NCI-H146 treated with DMSO at 0.1 percent for 48 hours (cell line): ENCODE measurements around the gene CTR9.

Experiments used
- DNase-seq: peaks from one replicate; lab custom pipeline; 2025; ENCODE audit not compliant: unreplicated experiment; lab: John Stamatoyannopoulos, UW

Gene CTR9

DNA sequence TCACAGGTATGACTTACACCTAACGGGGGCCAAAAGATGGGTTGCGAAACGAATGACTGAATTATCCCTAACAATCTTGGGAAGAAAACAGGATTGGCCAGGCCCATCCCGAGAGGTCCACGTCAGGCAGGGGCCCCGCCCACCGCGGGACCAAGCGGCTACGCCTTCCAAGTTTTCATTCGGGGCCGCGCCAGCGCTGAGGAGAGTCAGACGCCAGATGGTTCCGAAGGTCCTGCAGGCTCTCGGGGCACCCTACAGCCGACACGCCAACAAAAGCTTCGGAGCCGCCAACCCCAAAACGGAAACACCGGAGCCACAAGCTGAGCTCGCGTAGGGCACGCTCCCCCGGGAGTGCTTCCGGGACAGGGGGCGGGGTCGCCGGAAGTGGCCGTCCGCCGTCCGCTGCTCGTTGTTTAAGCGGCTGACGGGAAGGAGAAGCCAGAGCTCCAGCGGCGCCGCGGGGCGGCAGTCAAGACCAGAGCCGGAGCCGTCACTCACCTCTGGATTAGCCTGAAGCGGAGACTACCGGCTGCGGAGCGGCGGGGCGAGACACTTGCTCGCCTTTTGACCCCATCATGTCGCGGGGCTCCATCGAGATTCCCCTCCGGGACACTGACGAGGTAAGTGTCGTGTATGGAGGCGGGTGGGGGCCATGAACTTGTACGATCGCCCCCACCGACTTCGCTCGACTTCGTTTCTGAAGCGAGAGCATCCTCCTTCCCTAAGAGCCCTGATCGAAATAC is at the start of gene CTR9:
TSS of gene CTR9 (plus strand) at position 409 of the 743 bp plus-strand sequence. CDS start at position 576, 167 bp downstream.
- DNase-seq: peak; percentile 95

- DNase-seq: no peak
Measured at GRCh38 chr11:10701982-10702381, 49.1 kb upstream of the CTR9 start.

GRCh38 chr11:10708131-10708530 is 42.9 kb upstream of the CTR9 start:
- DNase-seq: no peak

DNA sequence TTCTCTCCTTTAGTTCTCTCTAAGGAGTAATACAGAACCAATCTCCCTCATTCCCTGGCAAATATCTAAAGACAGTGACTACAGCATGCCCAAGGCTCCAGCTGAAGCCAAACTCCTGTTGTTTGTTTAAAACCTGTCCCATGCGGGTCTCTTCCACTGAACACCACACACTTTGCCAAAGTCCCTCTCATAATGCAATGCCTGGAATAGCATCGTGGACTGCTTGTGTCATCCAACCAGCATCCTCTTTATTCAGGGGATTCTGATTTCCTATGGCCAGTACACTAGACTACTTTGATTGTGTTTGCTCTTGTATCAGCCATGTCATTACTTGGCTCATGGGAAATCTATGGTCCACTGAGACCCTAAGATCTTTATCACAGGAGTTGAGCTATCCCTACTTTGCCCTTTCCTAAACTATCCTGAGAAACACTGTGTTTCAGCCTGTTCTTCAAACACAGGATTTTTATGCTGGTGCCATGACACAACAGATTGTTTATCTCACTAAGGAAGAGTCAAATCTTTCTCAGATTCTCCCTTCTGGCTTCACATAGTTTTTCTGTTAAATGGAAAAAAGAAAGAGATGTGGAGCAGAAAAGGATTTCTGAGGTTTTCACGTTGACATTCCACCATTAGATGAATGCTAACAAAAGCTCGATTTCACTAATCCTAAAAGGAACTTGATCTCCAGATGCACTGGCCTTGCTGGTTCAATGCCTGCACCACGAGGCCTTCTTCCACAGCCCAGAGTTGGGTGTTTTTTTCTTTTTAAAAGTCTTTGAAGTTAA is 41.6 kb upstream of the CTR9 start:
- DNase-seq: no peak

DNA sequence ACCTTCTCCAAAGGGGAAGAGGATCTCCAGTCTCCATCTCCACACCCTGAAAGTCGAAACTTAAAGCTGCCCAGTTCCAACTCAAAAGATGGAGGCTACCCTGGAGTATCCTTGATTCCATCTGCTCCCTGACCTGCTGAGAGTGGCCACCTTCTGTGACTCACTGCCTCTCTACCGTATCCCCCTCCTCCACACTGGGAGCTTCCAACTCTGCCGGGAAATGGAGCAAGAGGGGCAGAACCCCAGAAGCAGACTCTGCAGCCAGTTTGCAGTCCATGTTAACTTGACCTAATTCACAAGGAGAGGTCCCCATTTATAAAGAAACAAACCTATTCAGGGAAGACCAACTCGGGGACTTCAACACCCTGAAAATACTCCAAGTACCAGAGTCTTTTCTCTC is 35.5 kb upstream of the CTR9 start:
- no peak for DNase-seq

- no peak for DNase-seq
Measured at GRCh38 chr11:10716122-10716521, 34.9 kb upstream of the CTR9 start.

GRCh38 chr11:10716543-10717259 is 34.3 kb upstream of the CTR9 start:
- DNase-seq: no peak

- no peak for DNase-seq
Measured at GRCh38 chr11:10719616-10720015, 31.4 kb upstream of the CTR9 start.

GRCh38 chr11:10720881-10721376 is 30.1 kb upstream of the CTR9 start:
- DNase-seq: no peak

DNA sequence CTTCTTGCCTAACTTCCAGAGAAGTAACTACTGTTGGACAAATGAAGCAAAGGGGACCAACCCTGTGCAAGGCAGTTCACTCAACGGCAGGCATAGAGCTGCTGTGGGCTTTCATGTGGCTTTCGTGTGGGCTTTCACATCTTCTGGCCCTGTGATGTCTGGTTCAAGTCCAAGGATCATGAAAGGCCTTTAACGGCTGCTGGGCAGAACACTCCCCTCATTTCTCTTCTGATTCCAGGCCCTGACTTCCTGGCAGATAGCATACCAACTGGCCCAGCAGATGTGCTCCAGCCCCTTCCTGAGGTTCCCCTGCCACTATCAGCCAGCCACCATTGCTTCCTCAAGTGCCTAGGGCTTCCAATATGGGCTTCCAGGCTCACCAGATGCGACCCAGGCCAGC is 28.7 kb upstream of the CTR9 start:
- no peak for DNase-seq

DNA sequence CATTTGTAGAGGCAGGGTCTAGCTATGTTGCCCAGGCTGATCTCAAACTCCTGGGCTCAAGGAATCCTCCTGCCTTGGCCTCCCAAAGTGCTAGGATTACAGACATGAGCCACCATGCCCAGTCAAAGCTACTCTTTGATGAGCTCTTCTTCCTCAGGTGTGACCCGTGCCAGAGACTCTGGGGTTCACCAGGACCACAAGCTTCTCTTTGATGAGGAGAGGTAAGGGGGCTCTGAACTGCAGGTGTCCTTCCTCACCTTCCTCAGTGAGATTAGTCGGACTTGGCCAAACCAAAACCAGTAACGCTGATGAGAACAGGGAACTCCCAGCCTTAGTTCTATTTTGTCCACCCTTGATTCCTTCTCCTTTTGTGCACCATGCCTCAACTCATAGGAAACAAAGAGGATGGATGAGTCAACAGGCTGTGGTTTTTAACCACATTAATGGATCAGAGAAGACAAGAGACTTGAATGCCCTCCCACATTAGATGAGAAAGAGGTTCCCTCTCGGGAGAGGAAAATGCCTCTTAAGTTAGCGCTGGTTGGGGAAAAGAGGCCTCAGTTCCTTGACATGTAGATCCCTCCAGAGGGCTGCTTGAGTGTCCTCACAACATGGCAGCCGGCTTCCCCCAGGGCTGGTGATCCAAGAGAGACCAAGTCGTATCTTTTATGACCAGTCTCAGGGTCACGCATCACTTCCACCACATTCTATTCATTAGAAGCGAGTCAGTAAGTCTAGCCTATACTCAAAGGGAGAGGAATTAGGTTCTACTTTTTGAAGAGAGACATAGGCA is 25.7 kb upstream of the CTR9 start:
- DNase-seq: no peak

DNA sequence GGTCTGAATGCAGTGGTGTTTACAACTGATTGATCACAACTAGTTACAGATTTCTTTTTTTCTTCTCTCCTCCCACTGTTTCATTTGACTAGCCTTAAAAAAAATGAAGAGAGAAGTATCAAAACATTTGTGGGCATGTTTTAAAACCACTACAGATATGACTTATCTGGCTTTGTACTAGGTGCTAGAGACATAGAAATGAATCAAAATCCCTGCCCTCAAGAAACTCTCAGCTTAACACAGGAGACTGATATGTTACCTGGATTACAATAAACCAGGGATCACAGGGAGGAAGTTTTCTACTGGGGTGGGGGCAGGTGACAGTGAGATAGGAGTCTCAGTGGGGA is 25.2 kb upstream of the CTR9 start:
- DNase-seq: no peak

DNA sequence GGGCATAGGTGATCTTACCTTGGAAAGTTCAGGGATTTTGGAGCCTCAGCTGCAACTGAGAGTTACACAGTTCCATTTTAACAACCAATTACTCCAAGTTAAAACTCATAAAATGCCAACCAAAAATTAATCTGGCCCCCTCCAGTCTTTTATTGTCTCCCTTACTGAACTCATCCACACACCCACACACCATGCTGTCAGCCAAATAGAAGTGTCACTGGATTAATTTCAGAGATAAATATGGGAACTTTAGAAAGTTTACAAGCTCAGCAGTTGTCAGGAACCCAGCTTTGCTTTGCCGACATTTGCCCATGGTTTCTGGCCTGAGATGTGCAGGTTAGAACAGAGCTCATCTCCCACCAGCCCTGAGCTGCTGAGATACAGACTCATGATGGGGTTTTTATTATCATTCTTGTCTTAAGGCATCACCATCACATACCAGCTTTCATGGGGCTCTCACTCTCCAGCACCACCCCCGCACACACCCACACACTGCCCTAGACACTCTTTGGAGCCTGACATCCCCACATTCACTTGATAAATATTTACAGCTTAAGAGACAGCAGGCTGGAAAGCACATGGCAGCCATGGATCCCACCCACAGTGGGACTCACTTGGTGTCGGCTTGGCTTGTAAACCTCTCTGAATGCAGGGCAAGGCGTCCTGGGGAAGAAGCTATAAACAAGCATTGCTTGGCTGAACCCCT is 23.7 kb upstream of the CTR9 start:
- DNase-seq: no peak

DNA sequence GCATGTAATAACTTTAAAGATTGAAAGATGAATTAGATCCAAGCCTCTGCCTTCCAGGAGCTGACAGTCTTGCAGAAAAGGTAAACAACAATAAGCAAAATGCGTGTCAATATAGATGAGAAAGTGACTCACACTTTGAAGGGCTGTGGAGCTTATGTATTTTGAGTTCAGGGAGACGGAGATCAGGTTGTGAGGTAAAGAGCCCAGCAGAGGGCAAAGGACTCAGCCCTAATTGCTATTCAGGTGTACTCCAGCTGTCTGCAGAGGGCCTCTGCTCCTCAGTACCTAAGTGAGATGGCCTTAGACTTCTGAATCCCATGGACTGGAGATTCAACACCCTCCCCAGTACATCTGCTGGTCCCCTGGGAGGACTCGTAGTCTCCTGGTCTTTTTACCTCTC is 22.9 kb upstream of the CTR9 start:
- no peak for DNase-seq

GRCh38 chr11:10728789-10729472 is 22.1 kb upstream of the CTR9 start:
- no peak for DNase-seq

DNA sequence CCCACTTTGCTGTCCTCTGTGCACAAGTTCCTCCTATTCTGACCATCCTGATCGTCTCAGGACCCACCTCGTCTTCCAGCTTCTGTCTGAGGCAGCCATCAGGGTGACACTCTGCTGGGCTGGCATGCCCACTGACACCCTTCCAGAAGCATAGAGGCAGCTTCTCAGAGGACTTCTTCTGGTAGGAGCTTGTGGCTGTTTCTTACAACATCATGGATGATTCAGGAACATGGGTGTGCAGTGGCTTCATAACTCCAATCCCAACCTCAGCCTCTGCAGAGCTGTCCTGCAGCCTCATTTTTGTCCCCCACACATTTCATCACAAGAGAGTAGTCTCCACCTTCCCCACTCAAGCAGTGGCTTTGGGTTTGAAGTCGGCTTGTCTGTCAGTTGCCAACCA is 20.9 kb upstream of the CTR9 start:
- DNase-seq: no peak

GRCh38 chr11:10731064-10731680 is 19.9 kb upstream of the CTR9 start:
- no peak for DNase-seq

DNA sequence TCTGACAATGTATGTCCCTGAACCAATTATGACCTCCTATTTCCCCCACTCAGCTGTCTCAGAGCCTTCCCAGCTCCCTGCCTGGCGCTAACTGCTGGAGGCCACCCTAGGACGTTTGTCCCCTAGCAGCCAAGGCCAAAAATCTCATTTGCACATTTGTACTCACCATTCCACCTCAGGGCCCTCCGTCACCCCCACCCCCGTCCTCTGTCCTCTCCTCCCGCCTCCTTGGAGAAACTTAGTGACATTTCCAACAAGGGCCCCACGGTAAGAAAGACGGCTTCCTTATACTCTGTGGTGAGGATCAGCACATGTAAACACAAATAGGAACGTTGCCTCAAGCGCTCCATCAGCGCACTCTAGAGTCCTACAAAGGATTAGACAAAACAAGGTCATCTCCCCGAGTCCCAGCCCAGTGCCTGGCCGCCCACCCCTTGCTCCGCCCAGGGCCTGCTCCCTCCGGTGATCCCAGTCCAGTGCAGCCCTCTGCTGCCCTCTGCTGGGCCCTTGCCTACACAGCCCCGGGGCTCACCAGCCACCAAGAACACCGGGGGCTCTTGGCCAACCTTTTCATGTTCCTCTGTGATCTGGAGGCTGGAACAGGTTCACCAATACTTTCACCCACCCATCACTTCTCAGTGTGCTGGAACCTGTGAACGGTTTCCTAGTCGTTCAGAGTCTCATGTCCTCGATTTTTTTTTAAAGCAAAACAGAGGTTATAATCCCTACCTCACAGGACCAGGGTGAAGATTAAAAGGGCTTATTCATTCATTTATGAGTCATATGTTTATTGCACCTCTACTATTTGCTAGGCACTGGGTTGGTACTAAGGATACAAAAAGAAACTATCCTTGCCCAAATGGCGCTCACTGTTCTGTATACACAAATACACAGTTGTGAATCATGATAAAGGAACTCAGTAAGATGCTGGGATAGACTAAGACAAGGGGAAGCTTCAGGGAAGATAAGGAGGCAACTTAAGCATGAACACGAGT is 15.3 kb upstream of the CTR9 start:
- peak; percentile 88 for DNase-seq
